Tibial nerve (tissue), 4 donors: ENCODE measurements around the gene FYB2.

Experiments
- EP300 ChIP-seq, 2 donors: sonication (generic); formaldehyde crosslinking; IDR thresholded peaks; one replicate each; pipeline ENCODE4 v1.6.1; 2017; ENCODE audit warnings: antibody characterized with exemption in 2 of 2, mild to moderate bottlenecking in 1 of 2
- TF ChIP-seq, protein P1 (sequence below), 5 experiments: fragments of 200-600 bp in 3 of 5; fragments of 450-650 bp in 2 of 5; sonication (generic) in 3 of 5; IDR thresholded peaks; one replicate each; pipeline ENCODE4 v1.5.1; 2016 to 2019; ENCODE audit warnings: antibody characterized with exemption in 5 of 5, mild to moderate bottlenecking in 3 of 5, moderate library complexity in 2 of 5

DNA sequence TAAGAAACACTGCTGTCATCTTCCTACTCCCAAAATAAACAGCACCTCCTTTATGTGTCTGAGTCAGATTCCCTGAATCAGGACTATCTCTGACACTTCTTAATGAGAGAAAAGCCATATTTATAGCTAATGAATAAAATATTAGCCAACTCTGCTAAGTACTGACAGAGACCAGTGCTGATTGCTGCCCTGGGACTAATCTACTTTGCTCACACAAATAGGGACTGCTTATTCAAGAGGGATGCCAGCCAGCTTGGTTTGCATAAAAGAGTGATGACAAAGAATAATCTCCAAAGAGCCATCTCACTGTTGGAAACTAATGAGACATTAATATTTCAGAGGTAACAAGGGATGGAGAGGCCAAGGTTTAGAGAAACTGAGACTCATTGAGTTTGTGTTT lies 36.4 kb downstream of the FYB2 start:
- TF ChIP-seq, protein P1, sequence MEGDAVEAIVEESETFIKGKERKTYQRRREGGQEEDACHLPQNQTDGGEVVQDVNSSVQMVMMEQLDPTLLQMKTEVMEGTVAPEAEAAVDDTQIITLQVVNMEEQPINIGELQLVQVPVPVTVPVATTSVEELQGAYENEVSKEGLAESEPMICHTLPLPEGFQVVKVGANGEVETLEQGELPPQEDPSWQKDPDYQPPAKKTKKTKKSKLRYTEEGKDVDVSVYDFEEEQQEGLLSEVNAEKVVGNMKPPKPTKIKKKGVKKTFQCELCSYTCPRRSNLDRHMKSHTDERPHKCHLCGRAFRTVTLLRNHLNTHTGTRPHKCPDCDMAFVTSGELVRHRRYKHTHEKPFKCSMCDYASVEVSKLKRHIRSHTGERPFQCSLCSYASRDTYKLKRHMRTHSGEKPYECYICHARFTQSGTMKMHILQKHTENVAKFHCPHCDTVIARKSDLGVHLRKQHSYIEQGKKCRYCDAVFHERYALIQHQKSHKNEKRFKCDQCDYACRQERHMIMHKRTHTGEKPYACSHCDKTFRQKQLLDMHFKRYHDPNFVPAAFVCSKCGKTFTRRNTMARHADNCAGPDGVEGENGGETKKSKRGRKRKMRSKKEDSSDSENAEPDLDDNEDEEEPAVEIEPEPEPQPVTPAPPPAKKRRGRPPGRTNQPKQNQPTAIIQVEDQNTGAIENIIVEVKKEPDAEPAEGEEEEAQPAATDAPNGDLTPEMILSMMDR (IDR thresholded peaks at IDR 0.05): no peak
- no peak for TF ChIP-seq EP300 (IDR thresholded peaks at IDR 0.05)
